ENCODE data around the gene DHRSX. TPM values are rescaled to one million over a fixed set of nuclear protein-coding genes. Genes with fewer than 3 reads are reported as not detected.
"Not testable (repeated sequence)": the region's sequence is repeated elsewhere in the genome, so short reads cannot be mapped to it uniquely, and the experiment has no call there.

DHRSX gene
- total and polyA plus RNA-seq, 7 donors = 12.5 to 25.2 (median 16.1) TPM

DNA sequence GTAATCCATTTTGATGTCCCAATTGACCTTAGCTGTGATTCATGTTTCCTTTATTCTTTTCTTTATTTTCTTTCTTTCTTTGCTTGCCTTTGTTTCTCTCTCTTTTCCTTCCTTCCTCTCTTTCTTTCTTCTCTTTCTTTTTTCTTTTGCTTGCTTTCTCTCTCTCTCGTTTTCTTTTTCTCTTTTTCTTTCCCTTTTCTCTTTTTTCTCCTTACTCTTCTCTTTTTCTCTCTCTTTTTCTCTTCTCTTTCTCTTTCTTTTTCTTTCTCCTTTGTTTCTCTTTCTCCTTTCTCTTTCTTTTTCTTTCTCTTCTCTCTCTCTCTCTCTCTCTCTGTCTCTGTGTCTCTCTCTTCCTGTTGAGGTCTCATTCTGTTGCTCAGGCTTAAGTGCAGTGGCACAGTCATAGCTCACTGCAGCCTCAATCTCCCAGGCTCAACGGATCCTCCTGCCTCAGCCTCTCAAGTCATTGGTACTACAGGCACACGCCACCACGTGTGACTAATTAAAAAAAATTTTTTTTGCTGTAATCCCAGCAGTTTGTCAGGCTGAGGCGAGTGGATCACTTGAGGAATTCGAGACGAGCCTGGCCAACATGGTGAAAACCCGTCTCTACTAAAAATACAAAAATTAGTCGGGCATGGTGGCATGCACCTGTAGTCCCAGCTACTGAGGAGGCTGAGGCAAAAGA lies 8.0 kb upstream of the DHRSX start:
- WGBS, 2 donors = 84 to 85% methylated on average over 9 of the region's 9 CpGs
- TF ChIP-seq POLR2A (IDR thresholded peaks at IDR 0.05) (no peak), POLR2AphosphoS5 (IDR thresholded peaks at IDR 0.05) (no peak), EP300 (IDR thresholded peaks at IDR 0.05) (no peak)
- TF ChIP-seq, protein P1, sequence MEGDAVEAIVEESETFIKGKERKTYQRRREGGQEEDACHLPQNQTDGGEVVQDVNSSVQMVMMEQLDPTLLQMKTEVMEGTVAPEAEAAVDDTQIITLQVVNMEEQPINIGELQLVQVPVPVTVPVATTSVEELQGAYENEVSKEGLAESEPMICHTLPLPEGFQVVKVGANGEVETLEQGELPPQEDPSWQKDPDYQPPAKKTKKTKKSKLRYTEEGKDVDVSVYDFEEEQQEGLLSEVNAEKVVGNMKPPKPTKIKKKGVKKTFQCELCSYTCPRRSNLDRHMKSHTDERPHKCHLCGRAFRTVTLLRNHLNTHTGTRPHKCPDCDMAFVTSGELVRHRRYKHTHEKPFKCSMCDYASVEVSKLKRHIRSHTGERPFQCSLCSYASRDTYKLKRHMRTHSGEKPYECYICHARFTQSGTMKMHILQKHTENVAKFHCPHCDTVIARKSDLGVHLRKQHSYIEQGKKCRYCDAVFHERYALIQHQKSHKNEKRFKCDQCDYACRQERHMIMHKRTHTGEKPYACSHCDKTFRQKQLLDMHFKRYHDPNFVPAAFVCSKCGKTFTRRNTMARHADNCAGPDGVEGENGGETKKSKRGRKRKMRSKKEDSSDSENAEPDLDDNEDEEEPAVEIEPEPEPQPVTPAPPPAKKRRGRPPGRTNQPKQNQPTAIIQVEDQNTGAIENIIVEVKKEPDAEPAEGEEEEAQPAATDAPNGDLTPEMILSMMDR (IDR thresholded peaks at IDR 0.05) = no peak
- intact Hi-C loops (cut with DNase I) = no loop called here

DNA sequence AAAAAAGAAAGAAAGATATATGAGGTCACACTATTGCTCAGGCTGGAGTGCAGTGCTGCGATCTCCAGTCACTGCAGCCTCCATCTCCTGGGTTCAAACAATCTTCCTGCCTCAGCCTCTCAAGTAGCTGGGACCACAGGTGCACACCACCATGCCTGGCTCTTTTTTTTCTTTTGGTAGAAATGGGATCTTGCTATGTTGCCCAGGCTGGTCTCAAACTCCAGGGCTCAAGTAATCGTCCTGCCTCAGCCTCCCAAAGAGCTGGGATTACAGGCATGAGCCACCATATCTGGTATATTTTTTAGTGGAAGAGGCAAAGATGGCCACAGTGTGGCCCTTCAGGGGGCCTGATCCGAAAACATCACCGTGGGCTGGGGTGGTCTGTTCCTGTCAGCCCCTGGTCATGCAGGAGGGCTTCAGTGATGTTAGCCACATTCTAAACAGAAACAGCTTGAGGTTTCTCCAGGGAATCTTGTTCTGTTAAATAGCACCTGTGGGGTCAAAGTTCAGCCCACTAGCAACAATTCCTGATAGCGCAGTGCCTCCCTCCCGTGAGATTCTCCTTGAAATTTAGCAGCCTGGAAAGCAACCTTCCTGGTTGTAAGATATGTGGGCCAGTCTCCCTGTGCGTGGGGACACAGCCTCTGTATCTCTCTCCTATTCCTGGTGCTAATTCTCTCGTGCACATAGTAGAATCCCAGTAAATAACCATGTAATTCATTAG lies 7.3 kb upstream of the DHRSX start:
- H3K36me3 ChIP-seq = no peaks in the 10 kb centered on the region
- no peak overlapping the region for H3K27ac ChIP-seq
- H3K27me3 ChIP-seq = no peaks in the 10 kb centered on the region
- H3K4me1 ChIP-seq = no peaks in the 10 kb centered on the region
- WGBS, 2 donors = 49 to 75% methylated on average over 8 of the region's 8 CpGs
- H3K9me3 ChIP-seq = no peaks in the 10 kb centered on the region
- TF ChIP-seq, protein P1 (IDR thresholded peaks at IDR 0.05) = no peak
- TF ChIP-seq EP300 (IDR thresholded peaks at IDR 0.05) (no peak), POLR2AphosphoS5 (IDR thresholded peaks at IDR 0.05) (no peak), POLR2A (IDR thresholded peaks at IDR 0.05) (no peak)
- intact Hi-C loops (cut with DNase I) = no loop called here
- DNase-seq = peak; percentile 13
- H3K4me3 ChIP-seq = no peak overlapping the region

More for the DNA sequence above, 8.0 kb upstream of the DHRSX start:
- no peak for DNase-seq
- Histone ChIP-seq H3K36me3 (no peaks in the 10 kb centered on the region), H3K27me3 (no peaks in the 10 kb centered on the region), H3K4me3 (no peak overlapping the region), H3K27ac (no peak overlapping the region), H3K4me1 (no peaks in the 10 kb centered on the region), H3K9me3 (no peaks in the 10 kb centered on the region)

DNA sequence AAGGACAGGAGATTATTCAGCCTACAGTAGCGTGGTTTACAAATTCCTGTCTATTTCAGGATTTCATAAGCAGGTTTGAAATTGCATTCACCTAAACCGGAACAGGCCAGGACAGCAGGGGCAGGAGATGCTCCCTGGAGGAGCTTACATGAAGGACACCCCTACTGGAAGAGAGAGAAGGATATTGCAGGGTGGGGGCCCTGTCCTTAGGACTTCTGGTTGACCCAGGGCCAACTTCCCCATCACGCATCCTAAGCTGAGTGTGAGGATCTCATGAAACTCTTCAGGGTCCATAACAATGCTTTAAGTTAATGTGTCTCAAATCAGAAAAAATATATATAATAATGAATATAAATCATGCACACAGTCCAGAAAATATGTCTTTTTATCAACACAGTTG lies 6.4 kb upstream of the DHRSX start:
- intact Hi-C loops (cut with DNase I) = no loop called here
- H3K4me1 ChIP-seq = no peaks in the 10 kb centered on the region
- DNase-seq = no peak
- H3K4me3 ChIP-seq = no peak overlapping the region
- 87 to 90% methylated on average over 3 of the region's 3 CpGs for WGBS, 2 donors
- no peak overlapping the region for H3K27ac ChIP-seq
- H3K36me3 ChIP-seq = no peaks in the 10 kb centered on the region
- no peaks in the 10 kb centered on the region for H3K27me3 ChIP-seq
- no peaks in the 10 kb centered on the region for H3K9me3 ChIP-seq
- TF ChIP-seq POLR2AphosphoS5 (IDR thresholded peaks at IDR 0.05) (no peak), POLR2A (IDR thresholded peaks at IDR 0.05) (no peak), EP300 (IDR thresholded peaks at IDR 0.05) (no peak)
- TF ChIP-seq, protein P1 (IDR thresholded peaks at IDR 0.05) = no peak

DNA sequence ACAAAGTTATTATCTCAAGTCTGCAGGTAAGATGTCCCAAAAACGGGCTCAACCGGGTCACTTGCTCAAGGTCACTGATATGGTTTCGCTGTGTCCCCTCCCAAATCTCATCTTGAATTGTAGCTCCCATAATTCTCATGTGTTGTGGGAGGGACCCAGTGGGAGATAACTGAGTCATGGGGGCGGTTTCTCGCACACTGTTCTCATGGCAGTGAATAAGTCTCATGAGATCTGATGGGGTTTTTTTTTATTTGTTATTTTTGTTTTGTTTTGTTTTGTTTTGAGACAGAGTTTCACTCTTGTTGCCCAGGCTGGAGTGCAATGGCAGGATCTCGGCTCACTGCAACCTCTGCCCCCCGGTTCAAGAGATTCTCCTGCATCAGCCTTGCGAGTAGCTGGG lies 4.6 kb upstream of the DHRSX start:
- H3K36me3 ChIP-seq; H3K4me1 ChIP-seq; H3K27me3 ChIP-seq; DNase-seq; H3K27ac ChIP-seq; H3K4me3 ChIP-seq; intact Hi-C loops (cut with DNase I); H3K9me3 ChIP-seq: not testable (repeated sequence)
- WGBS, 2 donors = 91 to 93% methylated on average over 8 of the region's 8 CpGs

DNA sequence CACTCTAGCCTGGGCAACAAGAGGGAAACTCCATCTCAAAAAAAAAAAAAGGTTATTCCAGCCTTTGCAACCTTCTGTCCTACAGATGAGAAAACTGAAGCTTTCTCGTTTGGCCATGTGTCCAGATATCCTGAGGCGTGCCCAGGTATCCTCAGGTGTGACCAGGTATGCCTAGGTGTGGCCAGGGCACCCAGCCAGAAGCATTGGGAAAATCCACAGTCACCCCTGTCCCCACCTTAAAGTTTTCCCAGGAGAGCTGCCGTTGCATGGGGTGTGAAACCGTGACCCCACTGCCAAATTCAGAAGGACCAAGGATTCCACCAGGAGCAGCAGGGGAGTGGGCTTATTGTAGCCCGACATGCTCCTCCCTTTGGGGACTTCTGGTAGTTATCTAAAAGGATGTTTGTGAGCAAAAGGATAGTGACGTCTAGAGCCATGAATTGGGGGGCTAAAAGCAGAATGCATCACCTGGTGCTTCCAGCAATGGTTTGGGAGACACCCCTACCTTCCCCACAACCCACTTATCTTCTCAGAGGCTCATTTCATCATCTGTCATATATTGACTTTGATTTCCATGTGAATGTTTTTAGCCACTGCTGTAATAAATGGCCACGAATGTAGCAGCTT lies 4.0 kb upstream of the DHRSX start:
- Histone ChIP-seq H3K36me3 (no peaks in the 10 kb centered on the region), H3K27ac (no peak overlapping the region), H3K4me1 (peaks cover 0 to 4% (median under 1%) of the 10 kb centered on the region in 4 donors), H3K9me3 (no peaks in the 10 kb centered on the region), H3K4me3 (no peak overlapping the region), H3K27me3 (no peaks in the 10 kb centered on the region)
- intact Hi-C loops (cut with DNase I) = loop anchor here (5.0 kb wide), 2 partner anchors 87 to 913 kb away; partner anchors contain the start of gene AKAP17A
- 68 to 69% methylated on average over 7 of the region's 7 CpGs for WGBS, 2 donors
- TF ChIP-seq POLR2A (IDR thresholded peaks at IDR 0.05) = no peak
- TF ChIP-seq, protein P1 (IDR thresholded peaks at IDR 0.05) = no peak
- no peak for TF ChIP-seq POLR2AphosphoS5 (IDR thresholded peaks at IDR 0.05)
- TF ChIP-seq EP300 (IDR thresholded peaks at IDR 0.05) = no peak
- no peak for DNase-seq
